H1 (cell line): ENCODE data around the gene ADAM20.

Experiments used
- CTCF ChIP-seq, 3 experiments: IDR thresholded peaks; 1 replicate in 2 of 3; 2 replicates in 1 of 3; pipeline versions ENCODE4 v1.5.1 to v1.6.1; 2011; ENCODE audit warnings: low read length in 3 of 3, mild to moderate bottlenecking in 3 of 3, inconsistent platforms in 2 of 3, low read depth in 1 of 3, moderate library complexity in 1 of 3; ENCODE audit not compliant: insufficient read depth in 1 of 3; ENCODE audit errors: control extremely low read depth in 1 of 3
- EGR1 ChIP-seq: IDR thresholded peaks from 2 replicates; pipeline ENCODE4 v1.6.1; 2011; ENCODE audit warnings: low read depth, low read length, borderline replicate concordance
- EZH2 ChIP-seq: fragments of 200-600 bp; sonication (generic); IDR thresholded peaks from 2 replicates; pipeline ENCODE4 v1.7.1; 2012; ENCODE audit warnings: low read depth, mild to moderate bottlenecking, moderate library complexity, low read length, inconsistent platforms; ENCODE audit not compliant: severe bottlenecking
- GABPA ChIP-seq: IDR thresholded peaks from 2 replicates; pipeline ENCODE4 v1.6.1; 2011; ENCODE audit warnings: mild to moderate bottlenecking, low read length, moderate library complexity, borderline replicate concordance; ENCODE audit not compliant: insufficient read depth
- MAX ChIP-seq: IDR thresholded peaks from 2 replicates; pipeline ENCODE4 v1.6.1; 2012; ENCODE audit warnings: inconsistent platforms
- RBBP5 ChIP-seq: IDR thresholded peaks from 2 replicates; pipeline ENCODE4 v1.7.1; 2012; ENCODE audit warnings: low read depth, mild to moderate bottlenecking, inconsistent platforms, low read length, moderate library complexity, borderline replicate concordance
- SIN3A ChIP-seq, 2 experiments: IDR thresholded peaks in 1 of 2; conservative IDR thresholded peaks in 1 of 2; 2 replicates each; pipeline ENCODE4 v1.6.1; 2011 to 2012; ENCODE audit warnings: low read length in 2 of 2, improper control_type of control experiment in 1 of 2, low read depth in 1 of 2, mild to moderate bottlenecking in 1 of 2
- SIX5 ChIP-seq: IDR thresholded peaks from 2 replicates; pipeline ENCODE4 v1.6.1; 2011; ENCODE audit warnings: mild to moderate bottlenecking, low read depth, low read length
- TBP ChIP-seq: IDR thresholded peaks from 2 replicates; pipeline ENCODE4 v1.6.1; 2011; ENCODE audit warnings: low read depth, low read length, improper control_type of control experiment
- USF2 ChIP-seq: IDR thresholded peaks from 2 replicates; pipeline ENCODE4 v1.6.1; 2011; ENCODE audit warnings: low read length, improper control_type of control experiment
- YY1 ChIP-seq: IDR thresholded peaks from 2 replicates; pipeline ENCODE4 v1.6.1; 2011; ENCODE audit warnings: low read depth, mild to moderate bottlenecking, low read length

GRCh38 chr14:70514168-70515069 lies 20.4 kb downstream of the ADAM20 start:
- TF ChIP-seq CTCF (IDR thresholded peaks at IDR 0.05; ENCODE audit: control extremely low read depth in 1 of 3, insufficient read depth in 1 of 3, low read depth in 1 of 3, low read length in 3 of 3) (no peak), EZH2 (no peak), USF2 (no peak), YY1 (no peak), TBP (no peak), EGR1 (no peak), SIN3A (conservative IDR thresholded peaks at IDR 0.05 in 1 of 2, IDR thresholded peaks at IDR 0.05 in 1 of 2; ENCODE audit: low read depth in 1 of 2, low read length in 2 of 2) (no peak), RBBP5 (no peak), MAX (no peak), GABPA (no peak), SIX5 (no peak)
